Fibroblast of skin of scalp (primary cell): Measurements from ENCODE around the gene FGF14.

ENCODE experiments used
- DNase-seq: peaks from one replicate; pipeline ENCODE4 v3.0.0-alpha.2; 2013

The FGF14 gene

GRCh38 chr13:102309110-102309509 is 92.7 kb downstream of the FGF14 start:
- no peak for DNase-seq

- DNase-seq, result no peak
These were observed 99.3 kb downstream of the FGF14 start for GRCh38 chr13:102302534-102302933.

- no peak for DNase-seq
These were observed 101.5 kb downstream of the FGF14 start for GRCh38 chr13:102300379-102300778.

GRCh38 chr13:102299366-102299765 is 102.5 kb downstream of the FGF14 start:
- no peak for DNase-seq

- DNase-seq, result no peak
These were observed 103.8 kb downstream of the FGF14 start for GRCh38 chr13:102298051-102298450.

- no peak for DNase-seq
These were observed 106.4 kb downstream of the FGF14 start for GRCh38 chr13:102295316-102296048.

- DNase-seq, result no peak
These were observed 107.3 kb downstream of the FGF14 start for GRCh38 chr13:102294407-102295018.

- no peak for DNase-seq
These were observed 108.1 kb downstream of the FGF14 start for GRCh38 chr13:102293723-102294122.

GRCh38 chr13:102291587-102292218 is 110.1 kb downstream of the FGF14 start:
- DNase-seq, result no peak

- no peak for DNase-seq
These were observed 112.2 kb downstream of the FGF14 start for GRCh38 chr13:102289606-102290005.

- DNase-seq, result peak; percentile 38
These were observed 115.5 kb downstream of the FGF14 start for GRCh38 chr13:102286326-102286725.

- DNase-seq, result no peak
These were observed 121.5 kb downstream of the FGF14 start for GRCh38 chr13:102280366-102280765.

GRCh38 chr13:102277286-102277685 is 124.6 kb downstream of the FGF14 start:
- no peak for DNase-seq

- DNase-seq, result no peak
These were observed 125.4 kb downstream of the FGF14 start for GRCh38 chr13:102276404-102276803.

GRCh38 chr13:102275969-102276368 is 125.9 kb downstream of the FGF14 start:
- no peak for DNase-seq

- no peak for DNase-seq
These were observed 128.7 kb downstream of the FGF14 start for GRCh38 chr13:102273111-102273510.

GRCh38 chr13:102267191-102267590 is 134.7 kb downstream of the FGF14 start:
- DNase-seq, result no peak

GRCh38 chr13:102261809-102262208 is 140.0 kb downstream of the FGF14 start:
- DNase-seq, result no peak

- no peak for DNase-seq
These were observed 140.5 kb downstream of the FGF14 start for GRCh38 chr13:102261316-102261715.

- no peak for DNase-seq
These were observed 141.6 kb downstream of the FGF14 start for GRCh38 chr13:102260256-102260655.

GRCh38 chr13:102255409-102255808 is 146.4 kb downstream of the FGF14 start:
- DNase-seq, result no peak

- DNase-seq, result no peak
These were observed 150.0 kb downstream of the FGF14 start for GRCh38 chr13:102251817-102252216.

GRCh38 chr13:102250448-102250847 is 151.4 kb downstream of the FGF14 start:
- no peak for DNase-seq
